GM21723 (cell line): Measurements from ENCODE around the gene MVK.
A peak's percentile ranks its signal among the peaks of the same experiment; 100 is the strongest.

Source experiments
- ATAC-seq: cut with Tn5 transposase; IDR thresholded peaks from one replicate; pipeline ENCODE4 v1.9.1; 2021; ENCODE audit warnings: mild to moderate bottlenecking, moderate library complexity; ENCODE audit not compliant: unreplicated experiment

Gene MVK

DNA sequence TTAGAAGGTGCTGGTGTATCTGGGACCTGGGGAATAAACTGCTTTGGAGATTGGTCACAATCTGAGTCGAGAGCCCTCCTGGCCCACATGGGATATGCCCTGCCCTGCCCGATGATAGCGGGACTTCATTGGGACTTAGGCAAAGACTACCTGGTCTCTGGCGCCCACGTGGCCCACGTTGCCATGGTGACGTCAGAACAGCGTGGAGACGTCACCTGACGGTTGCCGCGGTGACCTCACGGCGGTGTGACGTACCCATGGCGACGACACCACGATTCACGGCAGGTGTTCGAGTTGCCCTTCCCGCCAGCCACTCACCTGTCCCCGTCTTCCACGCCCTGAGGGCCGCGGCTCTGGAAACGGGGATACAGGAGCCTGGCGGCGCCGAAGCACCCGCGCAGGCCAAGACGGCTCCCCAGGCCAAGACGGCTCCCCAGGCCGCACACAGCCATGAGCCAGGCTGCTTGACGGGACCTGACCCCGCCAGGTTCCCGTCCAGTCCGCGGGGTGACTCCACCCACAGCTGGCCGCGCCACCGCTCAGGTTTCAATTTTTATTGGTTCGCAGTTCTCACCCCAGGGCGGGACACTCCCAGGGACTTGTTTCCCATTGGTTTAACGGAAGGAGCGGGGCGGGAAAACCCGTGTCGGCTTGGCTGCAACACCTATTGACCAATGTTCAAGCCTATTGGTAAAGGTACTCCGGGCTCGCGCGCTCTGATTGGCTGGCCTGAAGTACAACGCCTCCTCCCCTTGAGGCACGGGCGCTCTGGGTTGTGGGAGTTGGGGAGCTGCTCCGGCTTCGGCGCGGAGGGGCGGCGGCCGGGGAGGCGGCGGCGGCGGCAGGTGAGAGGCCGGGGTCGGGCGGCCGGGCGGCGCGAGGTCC, at the start of gene MVK, which contains the start of gene MMAB:
Gene MVK (plus strand): TSS at position 766 of the 885 bp plus-strand sequence. CDS start 1,029 bp downstream, outside the sequence.
Gene MMAB (minus strand): TSS at position 476 of the 885 bp plus-strand sequence. CDS start 24 bp downstream, at position 452.
- ATAC-seq, result peak; percentile 95

DNA sequence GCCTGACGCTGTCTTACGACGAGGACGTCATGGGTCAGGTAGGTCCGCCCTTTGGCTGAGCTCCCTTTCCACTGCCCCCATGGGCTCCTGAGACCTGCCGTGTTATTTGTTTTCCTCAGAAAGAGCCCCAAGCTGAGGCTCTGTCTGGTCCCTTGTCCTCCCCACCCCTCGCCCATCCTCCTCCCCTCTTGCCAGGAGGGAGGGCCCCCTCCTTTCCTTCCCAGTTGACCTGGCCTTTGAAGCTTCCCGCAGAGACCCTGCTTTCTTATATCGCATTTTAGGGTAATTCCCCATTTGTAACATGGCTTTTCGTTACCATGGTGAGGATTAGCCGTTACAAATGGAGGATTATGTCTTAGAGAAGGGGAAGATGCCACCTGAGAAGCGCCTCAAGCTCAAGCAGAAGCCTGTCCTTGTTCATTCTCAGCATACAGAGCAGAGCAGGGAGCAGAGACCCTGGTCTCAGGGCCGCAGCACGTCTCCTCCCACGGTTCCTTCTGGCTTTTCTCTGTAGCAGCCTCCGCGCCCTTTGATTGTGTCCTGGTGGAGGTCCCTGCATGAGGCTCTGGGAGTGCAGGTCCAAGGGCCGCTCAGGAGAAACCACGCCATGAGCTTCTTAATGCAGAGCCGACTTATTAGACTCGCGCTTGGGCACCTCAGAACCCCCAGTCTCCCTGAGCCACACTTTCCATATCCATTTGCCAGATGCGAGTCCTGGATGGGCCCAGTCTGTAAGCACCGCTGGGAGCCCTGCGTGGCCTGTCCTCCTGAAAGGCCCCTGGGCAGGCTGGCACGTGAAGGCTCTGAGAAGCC, 48.9 kb upstream of the MVK start:
- no peak for ATAC-seq

DNA sequence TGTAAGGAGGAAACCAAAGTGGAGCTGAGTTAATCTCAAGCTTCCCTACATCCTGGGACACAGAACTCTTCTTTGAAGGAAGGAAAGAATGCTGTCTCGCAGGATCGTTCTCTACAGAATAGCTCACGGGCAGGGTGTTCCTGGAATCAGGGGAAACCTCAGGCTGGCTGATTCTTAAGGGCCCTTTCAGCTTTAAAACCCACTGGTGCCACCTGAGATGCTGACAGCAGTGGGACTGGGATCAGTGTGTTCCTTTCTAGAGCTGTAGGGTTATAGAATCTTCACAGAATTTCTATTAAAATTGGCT, 48.4 kb upstream of the MVK start:
- no peak for ATAC-seq

DNA sequence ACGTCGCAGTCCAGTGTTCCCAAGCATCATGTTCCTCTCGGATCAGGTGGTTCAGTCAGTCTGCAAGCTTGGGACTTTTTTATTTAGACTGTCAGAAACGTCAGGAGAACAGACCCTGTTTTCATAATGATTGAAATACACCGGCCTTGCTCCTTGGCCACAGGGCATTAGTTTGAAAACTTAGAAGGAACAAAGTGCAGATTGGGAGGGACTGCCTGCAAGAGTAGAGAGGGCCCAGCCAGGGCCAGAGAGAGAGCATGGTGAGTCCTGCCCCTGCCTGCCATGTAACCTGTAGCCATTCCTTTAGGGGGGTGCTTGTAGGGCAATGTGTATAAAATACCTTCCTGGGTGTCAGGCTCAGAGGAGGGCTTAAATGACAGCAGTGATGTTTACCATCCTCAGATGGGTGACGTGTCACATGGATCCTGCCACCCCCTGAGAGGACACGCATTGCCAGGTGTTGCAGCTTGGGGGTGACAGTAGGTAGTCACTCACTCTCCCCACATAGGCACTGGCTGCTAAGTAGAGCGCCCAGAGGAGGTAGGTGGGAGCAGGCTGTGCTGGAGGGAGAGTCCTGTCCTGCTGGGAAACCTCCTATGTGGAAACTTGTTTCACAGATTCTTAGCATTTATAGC, 46.0 kb upstream of the MVK start:
- no peak for ATAC-seq

DNA sequence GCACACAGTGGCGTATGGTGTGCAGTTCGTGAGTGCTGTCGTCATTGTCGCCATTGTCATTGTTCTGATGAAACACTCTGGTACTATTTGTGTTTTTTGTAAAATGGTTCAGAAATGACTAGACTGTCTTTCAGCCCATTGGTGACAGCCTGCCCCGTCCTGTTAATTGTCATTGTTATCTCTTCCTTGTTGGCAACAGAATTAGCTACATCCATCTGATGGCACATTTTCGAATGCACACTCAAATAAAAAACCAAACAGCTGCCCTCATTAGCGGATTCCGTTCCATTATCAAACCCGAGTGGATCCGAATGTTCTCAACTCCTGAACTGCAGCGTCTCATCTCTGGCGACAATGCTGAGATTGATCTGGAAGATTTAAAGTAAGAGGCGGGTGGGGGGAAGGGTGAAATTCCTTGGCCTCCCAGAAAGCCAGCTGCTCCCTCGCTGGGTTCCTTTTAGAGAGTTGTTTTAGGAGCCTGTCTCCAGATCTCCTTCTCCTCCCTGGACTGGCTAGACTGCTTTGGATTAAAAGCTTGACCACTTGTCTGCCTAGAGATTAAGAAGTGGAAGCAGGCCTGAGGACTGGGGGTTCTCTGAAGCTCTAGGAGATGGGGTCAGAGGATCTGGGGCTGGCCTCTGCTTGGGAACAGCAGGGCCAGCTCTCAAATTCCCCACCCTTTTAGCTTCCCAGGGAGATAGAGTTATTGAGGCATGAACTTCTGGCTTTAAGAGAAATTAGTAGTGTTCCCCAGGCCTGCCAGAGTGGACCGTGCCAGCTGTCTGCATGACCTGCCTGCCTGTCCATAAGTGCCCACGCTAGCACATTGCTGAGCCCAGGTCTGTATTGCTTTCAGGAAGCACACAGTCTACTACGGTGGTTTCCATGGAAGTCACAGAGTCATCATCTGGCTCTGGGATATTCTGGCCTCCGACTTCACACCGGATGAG, 43.6 kb upstream of the MVK start:
- ATAC-seq, result no peak

DNA sequence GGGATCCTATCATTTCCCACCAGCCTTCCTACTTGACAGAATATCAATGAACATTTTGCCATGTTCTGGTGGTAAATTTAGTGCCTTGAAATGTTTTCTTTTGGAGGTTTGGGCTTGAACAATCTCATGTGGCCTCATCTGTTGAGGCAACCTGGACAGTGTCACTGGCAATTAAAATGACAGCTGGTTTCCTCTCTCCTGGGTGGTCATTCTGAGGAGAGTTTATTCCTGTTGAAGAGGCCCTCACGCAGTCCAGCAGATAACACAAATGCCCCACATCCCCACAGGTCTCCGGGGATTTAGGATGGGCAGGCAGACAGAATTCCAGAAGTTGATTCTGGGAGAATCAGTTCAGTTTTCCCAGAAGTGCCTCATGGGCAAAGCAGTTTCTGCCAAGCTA, 42.2 kb upstream of the MVK start:
- no peak for ATAC-seq

DNA sequence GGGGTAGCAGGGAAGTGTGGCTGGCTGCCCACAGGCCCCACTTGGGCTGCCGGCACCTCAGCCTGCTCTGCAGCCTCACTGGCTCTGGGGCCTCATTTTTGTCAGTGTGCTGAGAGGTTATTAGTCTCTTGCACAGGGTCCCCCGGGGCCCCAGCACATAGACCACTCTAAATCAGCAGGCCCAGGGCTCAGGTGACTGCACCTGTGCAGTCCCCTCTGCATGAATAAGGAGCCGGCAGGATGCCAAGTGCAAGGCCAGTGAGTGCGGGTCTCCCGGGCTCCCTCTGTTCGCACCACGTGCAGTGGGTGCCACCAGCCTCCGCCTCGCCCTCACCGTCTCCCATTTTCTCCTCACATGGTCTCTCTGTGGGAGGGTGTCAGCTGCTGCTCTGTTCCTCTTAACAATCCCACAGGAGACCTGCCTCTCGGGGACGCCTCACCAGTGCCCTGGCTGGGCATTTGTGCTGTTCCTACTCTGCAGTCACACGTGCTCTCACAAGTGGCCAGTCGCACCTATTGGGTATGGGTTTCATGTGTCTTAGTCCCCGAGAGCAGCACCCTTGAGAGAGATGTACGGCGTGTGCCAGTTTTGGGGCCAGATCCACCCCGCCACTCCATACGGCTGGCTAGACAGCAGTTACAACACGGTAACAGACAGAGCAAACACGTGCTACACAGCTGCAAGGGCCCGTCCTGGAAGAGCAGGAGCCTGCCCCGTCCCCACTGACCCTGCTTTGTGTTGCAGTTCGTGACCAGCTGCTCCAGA, 40.7 kb upstream of the MVK start:
- no peak for ATAC-seq

DNA sequence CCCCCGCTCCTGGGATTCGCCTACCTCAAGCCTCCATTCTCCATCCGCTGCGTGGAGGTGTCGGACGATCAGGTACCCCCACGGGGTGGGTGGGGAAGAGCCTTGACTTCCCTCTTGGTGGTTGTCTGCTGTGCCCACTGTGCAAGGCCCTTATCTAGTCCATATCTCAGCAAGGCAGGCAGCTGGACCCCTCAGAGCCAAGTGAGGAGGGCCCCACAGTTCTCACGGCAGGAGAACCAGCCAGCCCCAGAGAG, 40.2 kb upstream of the MVK start:
- no peak for ATAC-seq

DNA sequence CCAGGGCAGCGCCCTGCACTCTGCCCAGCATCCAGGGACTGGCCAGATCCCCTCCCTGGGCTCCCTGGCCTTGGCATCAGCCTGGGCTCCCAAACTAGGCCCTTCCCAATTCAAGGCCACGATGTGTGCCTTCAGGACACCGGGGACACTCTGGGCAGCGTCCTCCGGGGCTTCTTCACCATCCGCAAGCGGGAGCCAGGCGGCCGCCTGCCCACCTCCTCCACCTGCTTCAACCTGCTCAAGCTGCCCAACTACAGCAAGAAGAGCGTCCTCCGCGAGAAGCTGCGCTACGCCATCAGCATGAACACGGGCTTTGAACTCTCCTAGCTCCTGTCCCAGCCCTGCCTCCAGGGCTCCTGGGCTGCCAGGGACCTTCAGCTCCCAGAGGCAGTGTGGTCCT, 39.1 kb upstream of the MVK start:
- ATAC-seq, result no peak

DNA sequence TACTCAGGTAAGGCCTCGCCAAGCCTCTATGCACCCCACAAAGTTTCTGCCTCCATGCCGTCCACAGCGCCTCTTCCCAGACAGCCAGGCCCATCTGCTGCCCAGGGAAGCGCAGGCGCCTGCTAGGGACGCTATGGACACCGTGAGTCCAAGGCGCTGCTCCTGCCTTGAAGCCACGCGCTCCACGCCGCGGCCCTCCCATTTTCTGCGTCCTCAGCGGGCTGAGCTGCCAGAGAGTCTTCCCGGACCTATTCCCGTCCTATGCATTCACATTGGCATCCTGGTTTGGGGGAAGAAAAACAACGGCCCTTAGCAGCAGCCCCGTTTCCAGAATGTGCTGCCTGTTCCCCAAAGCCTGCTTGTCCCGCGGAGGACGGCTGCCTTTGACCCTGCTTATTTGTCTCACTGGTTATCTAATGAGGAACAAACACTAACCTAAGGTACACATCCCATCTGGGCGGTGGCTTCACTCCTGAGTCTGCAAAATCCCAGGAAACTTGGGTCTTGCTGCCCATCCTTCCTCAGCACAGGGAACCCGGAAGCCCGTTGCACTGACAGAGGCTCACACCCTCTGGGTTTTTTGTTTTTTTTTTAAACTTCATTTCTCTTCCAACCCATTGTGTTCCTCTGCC, 38.2 kb upstream of the MVK start:
- ATAC-seq, result no peak

DNA sequence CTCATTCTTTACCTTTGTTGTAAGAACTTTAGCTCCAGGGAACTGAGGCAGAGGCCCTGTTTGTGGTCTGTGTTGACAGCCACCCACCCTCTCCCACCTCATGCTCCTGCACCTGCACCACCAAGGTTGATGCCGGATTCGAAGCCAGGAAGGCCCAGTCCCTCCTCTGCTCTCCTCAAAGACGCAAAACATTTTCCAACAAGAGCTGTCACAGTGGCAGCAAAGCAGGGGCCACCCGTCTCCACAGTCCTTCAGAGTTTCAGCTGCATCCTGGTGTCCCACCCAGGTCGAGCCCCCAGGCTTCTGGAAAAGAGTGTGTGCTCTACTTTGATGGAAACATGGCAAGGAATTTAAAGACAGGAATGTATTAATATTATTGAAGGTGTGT, 37.7 kb upstream of the MVK start:
- ATAC-seq, result no peak

DNA sequence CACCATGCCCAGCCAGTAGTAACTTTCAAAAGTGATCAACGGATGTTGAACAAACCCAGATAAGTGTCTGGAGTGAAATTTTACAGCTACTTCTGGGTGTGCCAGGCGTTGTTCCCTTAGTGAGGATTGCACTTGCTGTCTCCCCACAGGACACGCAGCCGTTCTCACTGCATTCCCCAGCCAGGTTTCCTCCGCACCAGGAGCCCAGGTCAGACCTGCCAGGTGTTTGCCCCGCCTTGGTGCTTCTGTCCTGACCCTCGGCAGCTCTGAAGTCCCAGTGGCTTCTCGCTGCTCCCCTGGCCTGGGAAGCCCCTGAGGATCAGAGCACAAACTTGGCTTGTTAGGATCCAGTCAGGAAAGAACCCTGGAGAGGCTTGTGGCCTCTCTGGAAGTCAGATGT, 36.5 kb upstream of the MVK start:
- ATAC-seq, result no peak

DNA sequence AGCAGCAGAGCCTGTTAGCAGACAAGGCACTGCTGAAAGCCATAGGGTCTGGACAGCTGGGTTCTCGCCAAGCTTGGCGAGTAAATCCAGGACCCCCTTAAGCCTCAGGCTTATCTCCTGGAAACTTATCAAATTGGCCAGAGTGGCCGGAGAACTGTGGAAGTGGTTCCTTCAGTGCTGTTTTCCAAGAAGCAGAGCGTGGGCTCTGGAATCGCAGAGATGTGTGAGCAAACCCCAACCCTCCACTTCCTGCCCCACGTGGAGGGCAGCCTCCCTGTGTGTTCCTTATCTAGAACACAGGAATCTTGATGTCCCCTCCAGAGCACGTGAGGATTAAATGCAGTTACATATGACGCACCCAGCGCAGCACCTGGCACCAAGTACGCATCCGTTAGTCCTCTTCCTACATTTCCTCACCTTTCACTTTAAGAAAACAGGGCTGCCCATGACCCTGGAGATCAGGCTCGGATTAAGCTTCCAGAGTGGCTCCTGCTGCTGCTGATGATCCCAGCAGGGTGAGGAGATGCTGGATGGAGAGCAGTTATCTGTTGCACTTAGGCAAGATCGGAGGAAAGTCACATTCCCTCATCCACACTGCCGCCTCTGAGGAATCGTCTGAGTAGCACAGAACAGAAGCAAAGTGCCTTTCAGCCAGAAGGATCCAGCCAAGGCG, 35.3 kb upstream of the MVK start:
- ATAC-seq, result no peak

DNA sequence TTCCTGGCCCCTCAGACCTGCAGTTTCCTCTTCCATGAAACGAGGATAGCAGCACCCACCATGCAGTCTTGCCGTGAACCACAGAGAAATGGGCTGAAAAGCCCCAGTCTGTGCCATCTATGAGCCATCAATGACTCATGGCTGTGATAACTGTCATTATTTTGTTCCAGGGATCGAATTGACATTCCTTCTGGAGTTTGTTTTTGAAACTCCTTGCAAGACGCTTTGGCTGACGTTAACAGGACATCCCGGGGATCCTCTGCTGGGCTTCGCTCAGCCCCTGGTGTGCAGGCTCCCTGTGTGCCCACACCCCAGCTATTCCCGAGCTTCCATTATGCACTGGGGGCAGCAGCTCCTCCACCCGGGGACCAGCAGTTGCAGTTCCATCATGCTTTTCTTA, 34.1 kb upstream of the MVK start:
- no peak for ATAC-seq

DNA sequence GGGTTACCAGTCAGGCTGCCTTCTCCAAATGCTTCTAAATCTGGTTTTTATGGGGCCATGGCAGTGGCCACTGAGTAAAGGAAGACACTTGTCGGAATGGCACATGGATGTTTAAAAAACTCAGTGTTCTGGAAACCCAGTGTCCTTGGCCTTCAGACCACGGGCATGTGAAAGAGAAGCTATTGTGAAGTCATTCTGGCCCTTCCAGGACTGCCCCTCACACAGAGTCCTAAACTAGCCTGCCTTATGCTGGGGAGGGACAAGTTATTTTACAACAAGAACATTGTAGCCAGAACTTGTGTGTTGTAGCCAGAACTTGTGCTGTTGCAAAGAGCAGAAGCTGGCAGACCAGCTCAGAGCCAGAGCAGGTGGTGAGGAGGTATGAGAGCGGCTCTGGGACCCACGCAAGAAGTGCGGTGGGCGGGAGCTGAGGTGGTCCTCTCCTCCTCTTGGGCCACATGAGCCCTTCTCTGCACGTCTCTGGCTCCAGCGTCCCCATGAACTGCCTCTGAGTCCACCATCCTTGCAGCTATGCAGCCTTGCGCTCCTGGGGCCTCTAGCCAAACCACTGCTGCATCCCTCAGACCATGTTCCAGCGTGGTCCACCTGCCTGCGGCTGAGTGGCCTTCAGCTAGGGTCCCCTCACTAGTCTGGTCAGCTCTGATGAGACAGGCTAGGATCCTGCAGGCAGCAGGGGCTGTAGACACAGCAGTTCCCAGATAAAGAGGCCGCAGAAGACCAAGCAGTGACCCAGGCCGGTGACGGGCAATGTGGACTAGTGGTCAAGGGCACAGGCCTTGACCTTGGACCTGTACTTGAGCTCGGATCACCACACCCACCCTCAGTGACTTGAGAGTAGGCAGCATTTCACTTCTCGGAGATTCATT, 32.8 kb upstream of the MVK start:
- ATAC-seq, result no peak

DNA sequence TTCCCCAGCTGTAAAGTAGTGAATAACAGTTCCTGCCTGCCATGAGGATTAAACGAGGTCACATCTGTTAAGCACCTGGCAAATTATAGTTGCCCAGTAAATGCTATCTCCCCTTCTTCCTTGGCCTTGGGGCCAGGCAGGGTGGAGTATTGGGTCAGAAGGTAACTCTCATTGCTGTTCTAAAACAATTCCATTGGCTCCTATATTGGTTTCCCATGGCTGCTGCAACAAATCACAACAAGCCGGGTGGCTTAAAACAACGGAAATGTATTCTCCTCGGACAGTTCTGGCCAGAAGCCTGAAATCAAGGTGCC, 32.2 kb upstream of the MVK start:
- no peak for ATAC-seq

DNA sequence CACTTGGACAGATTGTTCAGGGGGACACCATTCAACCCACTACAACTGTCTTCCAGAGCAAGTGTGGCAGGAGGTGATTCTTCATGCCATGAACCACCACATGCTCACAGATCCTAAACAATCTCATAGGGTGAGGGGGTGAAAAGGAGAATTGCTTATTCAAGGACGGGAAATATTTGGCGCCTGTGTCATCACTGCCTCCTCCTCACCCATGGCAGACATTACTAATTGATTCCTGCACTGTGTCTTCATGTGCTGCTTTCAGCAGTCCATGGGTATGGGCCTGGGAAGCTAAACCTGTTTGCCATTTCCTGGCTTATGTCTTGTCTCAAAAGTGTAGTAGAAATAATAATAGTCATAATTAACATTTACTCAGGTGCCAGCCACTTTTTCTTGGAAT, 31.6 kb upstream of the MVK start:
- no peak for ATAC-seq

DNA sequence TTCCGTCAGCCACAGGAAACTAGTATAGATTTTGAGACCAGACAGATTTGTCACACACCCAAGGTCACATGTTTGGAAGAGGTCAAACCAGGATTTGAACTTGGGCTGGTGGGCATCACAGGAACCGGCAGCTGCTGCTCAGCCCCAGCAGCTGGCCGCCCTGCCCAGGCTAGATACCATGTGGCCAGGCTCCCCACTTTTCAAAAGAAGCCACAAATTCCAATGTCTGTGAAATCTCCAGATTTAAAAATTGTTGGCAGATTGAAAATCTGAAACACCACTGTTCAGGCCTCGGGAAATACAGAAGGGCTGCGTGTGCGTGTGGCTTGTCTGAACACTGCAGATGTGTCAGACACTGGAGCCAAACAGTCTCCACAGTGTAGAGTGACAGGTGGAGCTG, 30.7 kb upstream of the MVK start:
- no peak for ATAC-seq
